ENCODE results near the gene COL11A2. TPM values are rescaled to one million over a fixed set of nuclear protein-coding genes. Genes with fewer than 3 reads are reported as not detected.

The COL11A2 gene
- total RNA-seq, 1 donor from 2014 or later: 1.2 TPM

DNA sequence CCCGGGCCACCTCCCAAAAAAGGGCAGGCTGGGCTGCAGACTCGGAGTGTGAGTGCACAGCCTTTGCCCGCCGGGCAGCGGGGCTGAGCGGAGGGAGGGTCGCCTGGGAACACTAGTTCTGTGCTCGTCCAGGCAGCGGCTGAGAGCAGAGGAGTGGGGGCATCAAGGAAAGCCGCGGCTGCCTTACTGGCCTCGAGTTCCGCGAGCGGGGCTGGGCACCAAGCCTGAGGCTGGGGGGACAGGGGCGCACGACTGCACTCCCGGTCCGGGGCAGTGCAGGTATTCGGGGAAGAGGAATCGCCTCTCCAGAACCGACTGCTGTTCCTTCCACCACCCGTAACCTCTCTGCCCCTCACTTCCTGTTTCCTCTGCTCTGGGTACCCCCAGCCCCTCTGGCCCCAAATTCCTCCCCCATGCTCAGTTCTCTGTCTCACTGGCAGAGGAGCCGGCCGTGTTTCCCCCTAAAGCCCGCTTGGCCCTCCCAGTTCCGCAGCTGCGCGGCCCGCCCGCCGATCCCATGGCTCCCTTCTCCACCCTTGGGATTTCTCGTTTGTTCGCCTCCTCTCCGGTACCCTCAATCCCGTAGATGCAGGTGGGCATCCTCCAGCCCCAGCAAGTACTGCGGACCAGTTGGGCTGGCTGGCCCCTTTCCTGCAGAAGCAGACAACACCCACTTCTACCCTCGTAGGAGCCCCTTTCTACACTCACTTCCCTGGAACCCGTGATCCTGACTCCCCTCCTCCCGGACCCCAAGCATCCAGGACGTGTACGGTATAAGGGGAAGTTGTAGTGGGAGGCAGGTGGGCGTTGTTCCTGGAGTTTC, 21.1 kb upstream of the COL11A2 start:
- peak overlapping the region; percentile 47 for H3K4me3 ChIP-seq
- peaks cover 25% of the 10 kb centered on the region for H3K4me1 ChIP-seq
- TF ChIP-seq, protein P1, sequence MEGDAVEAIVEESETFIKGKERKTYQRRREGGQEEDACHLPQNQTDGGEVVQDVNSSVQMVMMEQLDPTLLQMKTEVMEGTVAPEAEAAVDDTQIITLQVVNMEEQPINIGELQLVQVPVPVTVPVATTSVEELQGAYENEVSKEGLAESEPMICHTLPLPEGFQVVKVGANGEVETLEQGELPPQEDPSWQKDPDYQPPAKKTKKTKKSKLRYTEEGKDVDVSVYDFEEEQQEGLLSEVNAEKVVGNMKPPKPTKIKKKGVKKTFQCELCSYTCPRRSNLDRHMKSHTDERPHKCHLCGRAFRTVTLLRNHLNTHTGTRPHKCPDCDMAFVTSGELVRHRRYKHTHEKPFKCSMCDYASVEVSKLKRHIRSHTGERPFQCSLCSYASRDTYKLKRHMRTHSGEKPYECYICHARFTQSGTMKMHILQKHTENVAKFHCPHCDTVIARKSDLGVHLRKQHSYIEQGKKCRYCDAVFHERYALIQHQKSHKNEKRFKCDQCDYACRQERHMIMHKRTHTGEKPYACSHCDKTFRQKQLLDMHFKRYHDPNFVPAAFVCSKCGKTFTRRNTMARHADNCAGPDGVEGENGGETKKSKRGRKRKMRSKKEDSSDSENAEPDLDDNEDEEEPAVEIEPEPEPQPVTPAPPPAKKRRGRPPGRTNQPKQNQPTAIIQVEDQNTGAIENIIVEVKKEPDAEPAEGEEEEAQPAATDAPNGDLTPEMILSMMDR (IDR thresholded peaks at IDR 0.05): no peak
- H3K27me3 ChIP-seq: no peaks in the 10 kb centered on the region
- DNase-seq (no peak), ATAC-seq (peak; percentile 14)
- no peak overlapping the region for H3K27ac ChIP-seq
- no peaks in the 10 kb centered on the region for H3K9me3 ChIP-seq
- H3K36me3 ChIP-seq: peaks cover 21% of the 10 kb centered on the region
- intact Hi-C loops (cut with DNase I): no loop called here

DNA sequence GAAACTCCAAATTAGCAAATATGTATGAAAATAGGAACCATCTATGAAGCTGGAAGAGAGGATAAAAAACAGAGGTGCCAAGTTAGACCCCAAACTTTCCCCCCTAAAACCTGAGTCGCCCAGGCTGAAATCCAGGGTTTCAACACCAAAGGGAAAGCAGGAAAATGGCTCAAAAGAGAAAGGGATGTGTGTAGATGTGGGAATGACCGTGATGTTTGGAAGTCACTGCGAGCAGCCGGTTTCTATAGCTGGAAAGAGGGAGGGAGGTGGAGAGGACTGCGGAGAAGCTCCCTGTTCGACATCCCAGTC, 20.5 kb upstream of the COL11A2 start:
- no peaks in the 10 kb centered on the region for H3K27me3 ChIP-seq
- H3K9me3 ChIP-seq: no peaks in the 10 kb centered on the region
- intact Hi-C loops (cut with DNase I): no loop called here
- peak overlapping the region; percentile 47 for H3K4me3 ChIP-seq
- no peak overlapping the region for H3K27ac ChIP-seq
- H3K36me3 ChIP-seq: peaks cover 21% of the 10 kb centered on the region
- DNase-seq (no peak), ATAC-seq (no peak)
- TF ChIP-seq, protein P1 (IDR thresholded peaks at IDR 0.05): no peak
- H3K4me1 ChIP-seq: peaks cover 25% of the 10 kb centered on the region

DNA sequence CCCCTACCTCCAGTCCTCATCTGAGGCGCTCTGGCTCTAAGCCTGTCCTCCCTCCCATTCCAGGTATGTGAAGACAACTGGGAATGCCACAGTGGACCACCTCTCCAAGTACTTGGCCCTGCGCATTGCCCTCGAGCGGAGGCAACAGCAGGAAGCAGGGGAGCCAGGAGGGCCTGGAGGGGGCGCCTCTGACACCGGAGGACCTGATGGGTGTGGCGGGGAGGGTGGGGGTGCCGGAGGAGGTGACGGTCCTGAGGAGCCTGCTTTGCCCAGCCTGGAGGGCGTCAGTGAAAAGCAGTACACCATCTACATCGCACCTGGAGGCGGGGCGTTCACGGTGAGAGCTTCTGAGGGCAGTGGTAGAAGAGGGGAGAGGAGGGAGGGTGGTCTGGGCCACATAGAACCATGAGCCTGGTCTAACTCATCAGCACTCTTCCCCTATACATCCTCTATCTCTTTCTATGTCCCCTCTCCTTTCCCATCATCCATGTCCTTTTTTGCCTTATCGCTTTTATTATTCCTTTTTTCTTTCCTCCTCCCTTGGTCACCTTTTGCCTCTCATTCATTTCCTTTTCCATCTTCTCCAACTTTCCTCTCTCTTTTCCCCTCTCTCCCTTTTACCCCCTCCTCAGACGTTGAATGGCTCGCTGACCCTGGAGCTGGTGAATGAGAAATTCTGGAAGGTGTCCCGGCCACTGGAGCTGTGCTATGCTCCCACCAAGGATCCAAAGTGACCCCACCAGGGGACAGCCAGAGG, 19.6 kb upstream of the COL11A2 start:
- no peak for DNase-seq
- peaks cover 21% of the 10 kb centered on the region for H3K36me3 ChIP-seq
- H3K4me1 ChIP-seq: peaks cover 28% of the 10 kb centered on the region
- no peaks in the 10 kb centered on the region for H3K27me3 ChIP-seq
- H3K9me3 ChIP-seq: no peaks in the 10 kb centered on the region
- intact Hi-C loops (cut with DNase I): no loop called here
- ATAC-seq: no peak
- no peak overlapping the region for H3K27ac ChIP-seq
- H3K4me3 ChIP-seq: no peak overlapping the region
- TF ChIP-seq, protein P1 (IDR thresholded peaks at IDR 0.05): no peak

DNA sequence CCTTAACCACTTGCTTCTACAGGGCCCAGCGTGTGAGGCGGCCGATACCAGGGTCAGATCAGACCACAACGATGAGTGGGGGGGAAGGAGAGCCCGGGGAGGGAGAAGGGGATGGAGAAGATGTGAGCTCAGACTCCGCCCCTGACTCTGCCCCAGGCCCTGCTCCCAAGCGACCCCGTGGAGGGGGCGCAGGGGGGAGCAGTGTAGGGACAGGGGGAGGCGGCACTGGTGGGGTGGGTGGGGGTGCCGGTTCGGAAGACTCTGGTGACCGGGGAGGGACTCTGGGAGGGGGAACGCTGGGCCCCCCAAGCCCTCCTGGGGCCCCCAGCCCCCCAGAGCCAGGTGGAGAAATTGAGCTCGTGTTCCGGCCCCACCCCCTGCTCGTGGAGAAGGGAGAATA, 18.9 kb upstream of the COL11A2 start:
- ATAC-seq (no peak), DNase-seq (no peak)
- Histone ChIP-seq H3K4me1 (peaks cover 28% of the 10 kb centered on the region), H3K4me3 (no peak overlapping the region), H3K9me3 (no peaks in the 10 kb centered on the region), H3K36me3 (peaks cover 21% of the 10 kb centered on the region), H3K27me3 (no peaks in the 10 kb centered on the region), H3K27ac (no peak overlapping the region)
- intact Hi-C loops (cut with DNase I): no loop called here
- TF ChIP-seq, protein P1 (IDR thresholded peaks at IDR 0.05): no peak

DNA sequence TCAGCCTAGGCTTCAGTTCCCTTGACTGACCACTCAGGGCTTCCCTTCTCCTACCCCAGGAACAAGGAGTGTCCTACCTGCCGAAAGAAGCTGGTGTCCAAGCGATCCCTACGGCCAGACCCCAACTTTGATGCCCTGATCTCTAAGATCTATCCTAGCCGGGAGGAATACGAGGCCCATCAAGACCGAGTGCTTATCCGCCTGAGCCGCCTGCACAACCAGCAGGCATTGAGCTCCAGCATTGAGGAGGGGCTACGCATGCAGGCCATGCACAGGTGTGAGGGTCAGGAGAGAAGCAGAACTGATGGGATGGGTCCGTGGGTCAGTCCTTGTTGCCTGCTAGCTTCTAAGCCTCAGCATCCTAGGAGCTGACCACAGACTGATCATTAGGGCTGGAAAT, 17.6 kb upstream of the COL11A2 start:
- peaks cover 21% of the 10 kb centered on the region for H3K36me3 ChIP-seq
- intact Hi-C loops (cut with DNase I): no loop called here
- no peaks in the 10 kb centered on the region for H3K9me3 ChIP-seq
- H3K4me3 ChIP-seq: no peak overlapping the region
- DNase-seq (no peak), ATAC-seq (no peak)
- peaks cover 36% of the 10 kb centered on the region for H3K4me1 ChIP-seq
- no peaks in the 10 kb centered on the region for H3K27me3 ChIP-seq
- no peak overlapping the region for H3K27ac ChIP-seq
- TF ChIP-seq, protein P1 (IDR thresholded peaks at IDR 0.05): no peak

Data from upper lobe of right lung (tissue), 1 donor.